Measurements from ENCODE around the gene CAMKK1.

Gene CAMKK1

DNA sequence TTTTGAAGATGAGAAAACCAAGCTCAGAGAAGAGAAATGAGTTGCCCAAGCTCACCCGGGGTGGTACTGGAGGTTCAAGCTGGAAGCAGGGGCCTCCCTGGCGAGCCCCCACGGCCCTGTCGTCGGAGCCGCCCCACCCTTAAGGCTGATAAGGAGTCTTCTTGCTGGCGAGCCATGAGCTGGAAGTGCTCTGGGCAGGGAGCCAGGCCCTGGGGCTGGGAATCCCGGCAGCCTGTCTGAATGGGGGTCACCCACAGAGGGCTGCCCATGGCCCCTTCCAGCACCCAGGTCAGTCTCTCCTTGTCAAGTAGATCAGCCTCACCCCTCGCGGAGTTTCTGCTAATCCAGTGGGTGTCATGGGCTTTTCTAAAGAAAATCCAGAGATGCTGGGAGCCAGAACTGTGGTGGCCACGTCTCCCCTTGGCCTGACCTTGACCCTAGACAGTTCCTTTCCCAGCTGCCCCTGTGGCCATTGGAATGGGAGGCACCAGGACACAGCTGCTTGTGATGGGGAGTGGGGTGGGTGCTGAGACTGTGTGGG is 24.6 kb upstream of the CAMKK1 start:
- no peak for FAIRE-seq

DNA sequence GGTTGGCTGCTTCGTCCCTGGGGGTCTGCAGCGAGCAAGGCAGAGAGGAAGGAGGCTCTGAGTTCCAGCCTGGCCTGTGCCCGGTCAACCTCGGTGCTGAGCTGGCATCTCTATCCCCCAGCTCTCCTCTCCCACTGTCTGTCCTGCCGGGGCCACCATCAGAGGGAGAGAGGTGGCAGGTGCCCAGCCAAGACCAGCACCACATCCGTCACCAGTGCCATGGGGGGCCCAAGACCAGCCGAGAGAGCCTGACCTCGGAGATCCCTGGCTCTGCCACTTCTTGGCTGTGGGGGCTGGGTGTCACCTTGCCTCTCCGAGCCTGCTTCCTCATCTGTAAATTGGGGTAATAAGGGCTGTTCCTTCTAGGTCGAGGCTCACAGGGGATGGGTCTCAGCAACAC is 24.0 kb upstream of the CAMKK1 start:
- no peak for FAIRE-seq

DNA sequence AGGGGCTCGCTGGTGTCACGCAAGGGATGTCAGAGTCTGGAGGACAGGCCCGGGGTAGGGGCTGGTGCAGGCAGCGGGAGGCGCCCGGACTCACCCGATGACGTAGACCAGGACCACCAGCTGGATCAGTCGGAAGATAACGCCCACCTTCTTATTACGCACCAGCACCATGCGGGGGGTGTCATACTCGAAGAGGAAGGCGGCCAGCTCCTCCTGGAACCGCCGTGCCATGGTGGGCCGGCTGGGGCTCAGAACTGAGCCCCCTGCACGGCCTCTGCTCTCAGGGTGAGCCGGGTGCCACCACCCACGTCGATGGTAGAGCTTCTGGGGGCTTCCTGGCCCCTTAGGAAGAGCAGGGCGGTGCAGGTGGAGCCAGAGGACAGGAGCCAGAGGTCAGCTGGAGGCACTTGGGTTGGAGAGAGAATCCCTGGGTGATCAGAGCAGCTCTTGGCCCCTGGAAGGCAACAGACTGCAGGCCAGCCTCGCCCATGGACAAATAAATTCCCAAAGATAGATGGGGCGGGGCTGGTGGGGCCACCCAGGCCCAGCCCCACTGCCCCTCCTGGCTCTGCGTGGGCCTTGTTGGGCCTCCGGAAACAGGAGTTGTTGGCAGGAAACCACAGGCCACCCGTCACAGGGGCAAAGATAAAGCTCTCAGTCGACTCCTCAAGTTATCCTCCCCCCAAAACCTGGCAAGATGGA is 23.3 kb upstream of the CAMKK1 start, which contains the start of gene P2RX1:
P2RX1 (minus strand) TSS at position 471 of the 702 bp plus-strand sequence; CDS start at position 231, 240 bp downstream.
- FAIRE-seq: no peak

DNA sequence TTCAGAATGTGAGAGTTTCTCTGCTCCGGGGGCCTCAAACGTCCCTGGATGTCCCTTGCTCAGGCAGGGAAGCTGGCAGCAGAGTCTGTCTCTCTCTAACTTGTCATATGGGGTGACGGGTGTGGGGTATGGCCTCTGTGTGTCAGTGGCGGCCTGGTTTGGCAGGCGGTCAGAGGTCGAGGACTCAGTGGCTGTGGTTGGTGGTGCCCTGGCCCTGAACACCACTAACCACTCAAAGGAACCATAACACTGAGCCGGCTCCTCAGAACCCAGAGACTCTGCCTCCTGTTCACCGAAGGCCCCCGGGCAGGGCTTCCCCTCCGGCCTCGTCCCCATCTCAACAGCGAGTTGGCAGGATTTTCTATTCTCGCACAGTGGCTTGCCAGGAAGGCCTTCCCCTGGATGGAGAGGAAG is 22.7 kb upstream of the CAMKK1 start:
- no peak for FAIRE-seq

DNA sequence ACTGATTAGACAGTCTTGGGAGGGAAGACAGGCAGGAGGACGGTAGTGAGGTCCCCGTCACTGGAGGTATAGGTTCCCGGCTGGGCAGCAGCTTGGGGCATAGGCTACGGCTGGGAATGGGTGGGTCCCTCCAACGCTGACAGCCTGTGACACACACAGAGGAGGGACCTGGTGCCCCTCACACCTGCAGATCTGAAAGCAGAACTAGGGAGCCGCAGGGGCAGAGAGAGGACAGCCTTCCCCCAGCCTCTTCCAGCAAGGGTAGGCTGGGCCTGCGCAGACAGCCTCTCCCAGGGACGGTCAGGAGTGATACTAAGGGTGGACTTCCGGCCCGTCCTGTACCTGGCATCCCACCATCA is 21.4 kb upstream of the CAMKK1 start:
- FAIRE-seq: no peak

DNA sequence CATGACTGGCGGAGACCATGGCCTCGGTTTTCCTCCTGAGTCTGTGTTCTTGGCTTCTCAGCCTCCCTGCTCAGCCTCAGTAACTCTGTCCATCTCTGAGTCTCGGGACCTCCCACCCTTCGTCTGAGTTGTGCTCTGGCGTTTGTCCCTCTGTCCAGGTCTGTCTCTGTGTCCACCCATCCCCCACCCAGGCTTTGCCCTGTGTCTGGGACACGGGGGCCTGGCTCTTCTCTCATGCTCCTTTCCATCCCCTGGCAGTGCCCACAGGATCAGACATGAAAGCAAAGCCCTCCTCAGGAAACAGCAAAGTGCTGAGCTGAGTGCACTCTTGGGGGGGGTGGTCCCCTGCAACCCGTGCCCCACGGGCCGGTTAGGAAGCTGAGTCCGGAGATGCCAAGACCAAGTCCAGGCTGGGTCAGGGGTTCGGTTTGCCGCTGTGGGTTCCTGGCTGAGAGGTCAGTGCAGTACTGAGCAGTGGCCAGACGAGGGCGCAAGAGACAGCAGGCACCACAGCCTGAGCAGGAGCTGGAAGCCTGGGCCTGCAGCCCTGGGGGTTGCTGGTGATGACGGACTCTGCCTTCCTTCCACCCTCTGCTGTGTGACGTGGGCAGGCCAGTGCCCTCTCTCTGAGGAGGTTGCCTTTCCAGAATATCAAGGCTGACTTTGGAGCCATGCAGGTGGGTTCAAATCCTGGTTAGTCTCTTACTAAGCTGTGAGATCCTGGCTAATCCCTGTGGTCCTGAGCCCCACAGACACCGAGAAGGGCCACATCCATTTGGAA is 20.9 kb upstream of the CAMKK1 start:
- FAIRE-seq: no peak

DNA sequence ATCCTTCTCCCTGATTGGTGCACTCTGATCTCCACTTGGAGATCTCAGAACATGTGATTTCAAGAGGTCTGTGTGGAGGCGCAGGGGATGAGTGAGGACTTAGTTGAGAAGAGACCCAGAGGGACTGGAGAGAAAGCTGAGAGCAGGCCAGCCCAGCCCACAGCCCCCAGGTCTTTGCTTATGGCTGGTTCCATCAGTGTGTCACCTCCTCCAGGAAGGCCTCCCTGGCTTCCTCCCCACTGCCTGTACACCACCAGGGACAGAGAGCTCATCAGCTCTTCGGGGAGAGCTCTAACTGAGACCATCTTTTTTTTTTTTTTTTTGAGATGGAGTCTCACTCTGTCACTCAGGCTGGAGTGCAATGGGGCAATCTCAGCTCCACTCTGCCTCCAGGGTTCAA is 20.0 kb upstream of the CAMKK1 start:
- FAIRE-seq: no peak

DNA sequence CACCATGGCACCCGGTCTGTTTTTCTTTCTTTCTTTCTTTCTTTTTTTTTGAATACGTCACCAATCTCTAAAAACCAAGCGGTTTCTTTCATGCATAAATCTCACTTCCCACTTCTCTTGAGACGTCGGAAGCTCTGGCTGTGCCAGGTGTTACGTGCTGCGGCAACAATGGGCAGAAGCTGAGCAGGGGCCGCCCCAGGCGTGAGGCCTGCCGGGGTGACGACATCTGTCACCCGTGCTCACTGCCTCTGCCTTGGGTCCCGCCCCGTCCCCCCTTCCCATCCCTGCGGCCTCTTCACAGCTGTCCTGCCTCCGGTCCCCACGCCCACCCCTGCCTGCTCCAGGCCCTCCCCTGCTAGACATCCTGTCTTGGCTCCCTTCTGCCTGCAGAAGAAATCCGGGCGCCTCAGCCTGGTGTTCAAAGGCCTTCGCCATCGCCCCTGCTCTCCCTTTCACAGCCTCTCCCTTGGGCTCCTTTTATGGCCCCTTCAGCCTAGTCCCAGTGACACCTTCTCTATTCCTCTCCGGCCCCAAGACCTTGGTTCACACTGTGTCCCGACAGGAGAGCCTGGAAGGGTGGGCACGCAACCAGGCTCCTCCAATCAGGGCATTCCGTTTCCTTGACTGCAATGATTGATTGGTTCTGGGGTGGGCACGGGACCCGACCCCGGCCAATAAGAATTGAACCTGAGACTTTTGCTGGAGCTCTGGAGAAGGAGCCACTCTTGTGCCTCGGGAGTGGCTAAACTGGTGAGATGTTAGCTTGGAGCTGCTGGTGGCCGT is 18.6 kb upstream of the CAMKK1 start:
- no peak for FAIRE-seq

DNA sequence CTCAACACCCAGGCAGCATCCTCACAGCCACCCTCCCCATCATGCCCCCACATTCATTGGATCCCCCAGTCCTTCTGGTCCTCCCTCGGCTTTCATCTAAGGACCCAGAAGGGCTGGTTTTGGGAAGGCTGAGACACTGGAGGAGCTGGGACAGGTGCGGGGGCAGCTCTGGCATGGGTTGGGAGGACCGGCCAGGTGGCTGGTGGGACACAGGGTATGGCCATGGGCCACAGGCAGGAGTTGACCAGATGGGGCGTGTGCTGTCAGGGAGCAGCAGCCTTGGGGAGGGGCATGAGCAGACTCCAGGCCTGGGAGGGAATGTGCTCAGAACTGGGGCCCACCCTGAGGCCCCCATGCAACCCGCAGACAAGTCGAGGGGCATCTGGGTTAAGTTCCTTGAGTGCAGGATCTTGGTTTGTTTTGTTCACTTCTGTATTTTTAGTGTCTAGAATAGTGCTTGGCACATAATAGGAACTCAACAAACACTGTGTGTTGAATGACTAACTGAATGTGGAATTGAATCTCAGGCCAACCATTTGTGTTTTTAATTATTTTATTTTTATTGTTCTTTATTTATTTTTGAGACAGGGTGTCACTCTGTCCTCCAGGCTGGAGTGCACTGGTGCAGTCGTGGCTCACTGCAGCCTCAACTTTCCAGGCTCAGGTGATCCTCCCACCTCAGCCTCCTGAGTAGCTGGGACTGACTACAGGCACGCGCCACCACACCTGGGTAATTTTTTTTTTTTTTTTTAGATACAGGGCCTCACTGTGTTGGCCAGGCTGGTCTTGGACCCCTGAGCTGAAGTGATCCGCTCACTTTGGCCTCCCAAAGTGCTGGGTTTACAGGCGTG is 17.8 kb upstream of the CAMKK1 start:
- FAIRE-seq: no peak

DNA sequence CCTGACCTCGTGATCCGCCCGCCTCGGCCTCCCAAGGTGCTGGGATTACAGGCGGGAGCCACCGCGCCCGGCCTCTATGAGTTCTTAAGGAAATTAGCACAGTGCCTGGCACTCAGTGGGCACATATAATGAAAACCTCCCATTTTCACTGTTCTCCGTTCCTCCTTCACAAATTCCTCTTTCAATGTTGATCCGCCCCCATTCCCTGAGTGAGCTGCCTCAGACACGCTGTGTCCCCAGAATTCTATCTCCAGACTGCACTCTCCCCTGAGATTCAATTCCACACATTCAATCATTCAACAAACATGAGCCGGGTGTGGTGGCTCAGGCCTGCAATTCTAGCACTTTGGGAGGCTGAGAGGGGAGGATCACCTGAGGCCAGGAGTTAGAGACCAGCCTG is 16.4 kb upstream of the CAMKK1 start:
- FAIRE-seq: no peak

DNA sequence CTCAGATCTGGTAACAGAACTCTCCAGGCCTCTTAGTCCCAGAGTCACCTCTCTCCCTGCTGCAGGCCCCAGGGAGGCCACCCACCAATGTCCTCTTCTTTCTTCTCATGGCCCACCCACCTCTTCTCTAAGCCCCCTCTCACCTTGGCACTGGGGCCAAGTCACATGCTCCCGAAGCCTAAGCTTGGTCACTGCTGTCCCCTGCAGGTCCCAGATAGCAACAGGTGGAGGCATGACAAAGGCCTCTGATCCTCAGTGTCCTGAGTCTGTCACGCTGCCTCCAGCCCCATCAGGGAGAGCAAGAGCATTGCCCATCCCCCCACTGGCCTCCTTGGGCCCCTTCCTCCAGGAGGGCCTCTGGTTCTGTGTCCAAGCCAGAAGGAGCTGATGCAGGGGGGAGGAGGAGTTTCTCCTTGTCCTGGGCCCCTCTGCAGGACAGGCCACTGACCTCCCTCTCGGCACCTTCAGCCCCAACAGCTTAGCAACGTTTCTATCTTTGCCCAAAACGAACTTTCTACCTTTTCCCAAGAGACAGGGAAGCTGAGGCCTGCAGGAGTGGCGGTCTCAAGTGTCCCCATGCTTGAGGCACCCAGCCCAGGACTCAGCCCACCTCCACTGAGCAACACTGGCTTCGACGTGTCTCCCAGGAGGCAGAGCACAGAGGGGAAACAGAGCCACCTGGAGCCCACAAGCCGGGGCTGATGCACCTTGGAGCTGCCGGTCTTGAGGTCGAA is 14.8 kb upstream of the CAMKK1 start:
- no peak for FAIRE-seq

DNA sequence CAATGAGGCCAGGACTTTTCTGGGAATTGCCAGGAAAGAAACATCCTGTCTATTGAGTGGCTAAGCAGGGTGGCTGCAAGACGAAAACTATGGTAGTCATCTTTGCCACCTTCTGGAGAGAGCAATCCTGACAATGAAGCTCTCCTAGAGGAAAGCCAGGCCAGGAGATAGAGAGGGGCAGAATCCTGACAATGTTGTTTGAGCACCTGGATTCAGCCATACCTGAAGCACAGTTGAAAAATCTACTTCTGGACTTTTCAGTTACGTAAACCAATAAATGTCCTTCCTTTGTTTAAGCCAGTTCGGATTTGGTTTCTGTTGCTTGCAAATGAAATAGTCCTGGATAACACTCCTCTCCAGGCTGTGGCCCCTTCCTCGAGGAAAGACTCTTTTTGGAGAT is 14.0 kb upstream of the CAMKK1 start:
- no peak for FAIRE-seq

DNA sequence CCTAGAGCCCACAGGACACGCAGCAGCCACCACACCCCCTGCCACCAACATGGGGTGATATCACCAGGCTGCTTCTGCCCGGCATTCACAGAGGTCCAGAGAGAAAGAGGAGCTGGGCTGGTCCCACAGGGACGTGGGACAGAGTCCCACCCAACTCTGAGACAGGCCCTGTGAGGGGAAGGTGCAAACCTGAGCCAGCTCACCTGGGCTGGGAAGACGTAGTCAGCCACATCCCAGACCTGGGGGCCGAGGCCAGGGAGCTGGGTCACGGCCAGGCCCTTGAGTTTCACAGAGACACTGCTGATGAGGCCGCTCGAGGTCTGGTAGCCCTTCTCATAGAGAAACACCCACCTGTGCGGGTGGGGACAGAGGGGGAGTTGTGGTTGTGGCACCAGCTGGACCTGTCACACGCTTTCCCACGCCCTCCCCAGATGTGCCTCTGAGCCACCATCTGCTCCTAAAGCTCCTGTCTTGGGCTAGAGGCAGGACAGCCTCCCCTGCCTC is 12.2 kb upstream of the CAMKK1 start:
- no peak for FAIRE-seq

DNA sequence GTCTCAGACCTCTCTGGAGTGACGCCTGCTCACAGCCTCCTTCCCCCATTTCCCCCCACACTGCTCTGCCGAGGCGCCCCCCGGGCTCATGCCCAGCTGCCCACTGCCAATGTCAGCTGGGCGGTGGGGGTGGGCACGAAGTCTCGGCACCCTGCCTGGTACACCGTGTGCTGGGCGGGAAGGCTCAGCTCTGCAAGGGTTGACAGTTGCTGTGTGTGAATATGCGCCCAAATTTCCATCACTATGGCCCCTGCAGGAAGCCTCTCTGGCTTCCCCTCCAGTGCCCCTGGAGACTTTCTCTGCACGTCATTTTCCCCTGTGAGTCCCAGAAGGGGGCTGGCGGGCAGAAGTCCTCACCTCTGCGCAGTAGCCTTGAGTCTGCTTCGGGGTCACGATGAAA is 11.6 kb upstream of the CAMKK1 start:
- no peak for FAIRE-seq

DNA sequence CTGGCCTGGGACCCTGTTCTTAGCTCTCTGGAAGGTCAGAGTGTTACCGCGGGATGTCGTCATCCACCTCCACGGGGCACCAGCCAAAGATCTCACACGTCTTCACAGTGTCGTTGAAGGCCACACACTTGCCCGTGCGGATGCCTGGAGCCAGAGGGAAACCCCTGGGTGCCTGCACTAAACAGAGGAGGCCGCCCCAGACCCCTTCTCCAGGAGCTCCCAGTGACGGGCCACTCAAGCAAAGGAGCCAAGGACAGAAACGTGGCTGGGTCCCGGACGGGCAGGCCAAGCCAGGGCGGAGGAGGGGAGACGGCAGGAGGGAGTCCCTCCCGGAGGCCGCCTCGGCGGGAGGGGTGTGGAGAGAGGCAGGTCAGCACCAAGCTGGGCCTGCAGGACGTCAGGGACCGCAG is 11.0 kb upstream of the CAMKK1 start:
- no peak for FAIRE-seq

DNA sequence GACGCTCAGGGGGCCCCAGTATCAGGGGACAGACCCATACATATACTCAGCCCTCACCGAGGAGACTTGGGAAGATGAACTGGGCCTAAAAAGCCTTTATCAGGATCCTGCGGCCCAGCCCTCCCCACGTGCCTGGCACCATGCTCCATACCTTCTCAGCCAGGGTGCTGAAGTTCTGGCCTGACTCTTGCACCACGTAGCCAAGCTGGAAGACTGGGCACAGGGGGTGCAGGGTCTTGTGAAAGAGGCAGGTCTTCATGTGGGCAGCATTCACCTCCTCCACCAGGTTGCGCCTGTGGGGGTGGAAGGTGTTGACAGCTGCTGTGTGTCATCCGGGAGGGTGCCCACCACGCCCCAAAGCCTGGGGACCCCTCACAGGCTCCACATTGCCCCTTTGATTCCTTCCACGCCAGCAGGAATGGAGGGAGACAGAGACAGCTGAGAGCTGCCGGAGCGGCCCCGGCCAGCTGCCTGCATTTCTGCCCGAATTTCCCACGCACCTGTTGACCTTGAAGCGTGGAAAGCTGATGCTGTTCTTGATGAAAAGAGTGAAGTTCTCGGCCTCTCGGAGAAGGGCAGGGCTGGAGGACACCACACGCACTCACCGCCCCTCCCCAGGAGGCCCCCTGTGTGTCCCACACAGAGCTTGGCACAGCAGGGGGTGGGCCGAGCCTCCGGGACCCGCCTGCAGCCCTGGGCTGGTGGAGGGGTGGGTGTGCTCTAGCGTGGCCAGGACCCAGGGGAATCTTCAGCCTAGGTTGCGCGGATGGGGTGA is 10.4 kb upstream of the CAMKK1 start:
- FAIRE-seq: no peak

DNA sequence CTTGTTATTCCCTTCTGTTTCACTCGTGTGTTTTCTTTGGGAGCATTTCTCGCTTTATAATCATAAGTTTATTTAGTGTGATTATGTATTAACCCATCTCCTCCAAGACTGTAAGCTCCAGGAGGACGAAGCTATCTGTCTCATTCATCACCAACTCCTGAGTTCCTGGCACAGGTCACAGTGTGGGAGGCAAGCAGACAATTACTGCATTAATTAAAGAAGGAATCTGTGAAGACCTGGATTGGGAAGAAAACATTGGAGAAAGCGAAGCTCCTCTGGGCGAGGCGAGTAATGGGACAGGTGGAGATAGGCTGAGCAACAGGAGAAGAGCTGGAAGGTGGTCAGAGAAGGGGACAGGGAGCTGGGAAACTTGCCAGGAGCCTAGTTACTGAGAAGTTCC is 7.8 kb upstream of the CAMKK1 start:
- FAIRE-seq: no peak

DNA sequence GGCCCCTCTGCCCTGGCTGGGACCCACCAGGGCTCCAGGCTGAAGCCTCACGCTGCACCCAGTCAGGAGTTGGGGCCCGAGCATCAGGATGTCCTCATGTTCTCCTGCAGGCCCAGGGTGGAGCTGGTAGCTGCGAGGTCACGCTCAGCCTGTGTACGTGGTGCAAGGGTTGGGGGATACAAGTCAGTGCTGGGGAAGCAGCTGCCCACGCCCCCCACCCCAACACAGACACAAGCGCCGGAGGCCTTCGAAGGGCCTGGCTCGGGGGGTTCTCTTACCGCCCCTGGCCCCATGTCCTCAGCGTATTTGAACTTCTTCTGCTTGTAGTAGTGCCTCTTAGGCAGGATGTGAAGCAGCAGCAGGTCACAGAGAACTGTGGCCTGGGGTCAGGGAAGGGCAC is 4.9 kb upstream of the CAMKK1 start:
- FAIRE-seq: no peak

DNA sequence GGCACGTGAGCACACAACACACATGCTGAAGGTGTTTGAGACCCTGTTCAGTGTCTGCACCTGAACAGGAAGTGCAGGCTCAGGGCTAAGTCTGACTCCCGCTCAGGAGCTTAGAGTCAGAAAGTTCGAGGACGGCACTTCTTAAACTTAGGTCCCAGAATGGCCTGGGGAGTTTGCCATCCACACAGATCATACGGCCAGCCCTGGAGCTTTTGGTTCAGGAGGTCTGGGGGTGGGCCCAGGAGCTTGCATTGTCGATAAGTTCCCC is 4.0 kb upstream of the CAMKK1 start:
- FAIRE-seq: no peak

DNA sequence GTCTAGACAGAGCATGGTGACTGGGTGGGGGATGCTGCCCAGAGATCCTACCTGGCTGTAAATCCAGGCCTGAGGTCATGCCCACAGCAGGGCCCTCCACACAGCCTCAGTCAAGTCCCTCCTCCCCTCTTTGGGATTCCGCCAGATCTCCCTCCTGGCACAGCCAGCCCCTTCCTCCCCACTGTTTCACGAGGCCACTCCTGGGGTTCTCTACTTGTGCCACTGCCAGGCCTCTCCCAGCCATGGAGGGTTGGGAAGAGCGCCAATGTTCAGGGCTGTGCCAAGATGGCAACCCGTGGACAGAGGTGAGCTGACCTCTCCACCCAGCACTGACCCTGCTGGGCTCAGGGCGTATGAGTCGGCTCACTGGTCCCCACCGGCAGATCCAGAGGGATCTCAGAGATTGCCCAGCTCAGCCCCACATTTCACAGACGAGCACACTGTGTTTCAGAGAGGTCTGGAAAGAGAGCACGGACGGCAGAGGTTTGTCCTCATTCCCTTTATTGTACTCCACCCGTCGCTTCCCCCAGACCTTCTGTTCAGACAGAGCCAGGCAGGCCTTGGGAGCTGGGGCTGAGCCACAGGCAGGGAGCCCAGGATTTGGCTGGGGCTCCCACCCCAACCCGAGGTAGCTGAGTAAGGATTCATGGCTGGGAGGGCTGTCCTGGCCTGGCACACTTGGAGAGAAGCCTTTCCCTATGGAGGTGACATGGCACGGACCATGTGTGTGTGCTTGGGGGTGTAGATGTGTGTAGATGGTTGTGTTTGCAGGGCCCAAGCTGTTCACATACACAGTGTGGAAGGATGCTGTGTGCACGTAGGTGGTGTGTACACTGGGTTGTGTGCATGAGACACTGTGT is 3.5 kb upstream of the CAMKK1 start:
- no peak for FAIRE-seq

Measured in TTC549 (cell line).